HCT116 (cell line): Measurements from ENCODE around the gene ARL5A.

ENCODE experiments used
- POLR2A ChIP-seq: IDR thresholded peaks from 2 replicates; pipeline ENCODE4 v1.7.0; 2011; ENCODE audit warnings: borderline replicate concordance; ENCODE audit not compliant: insufficient read depth, insufficient read length; ENCODE audit errors: extremely low read depth
- TF ChIP-seq, protein P1 (sequence below), 3 experiments: fragments of 200-600 bp in 1 of 3; sonication (generic) in 1 of 3; IDR thresholded peaks in 2 of 3; conservative IDR thresholded peaks in 1 of 3; 2 replicates each; pipeline ENCODE4 v1.5.1; 2012 to 2017; ENCODE audit warnings: low read depth in 2 of 3, low read length in 2 of 3, antibody characterized with exemption in 1 of 3, borderline replicate concordance in 1 of 3, control low read depth in 1 of 3, mild to moderate bottlenecking in 1 of 3, mixed read lengths in 1 of 3, mixed run types in 1 of 3, moderate library complexity in 1 of 3; ENCODE audit not compliant: insufficient read depth in 1 of 3
- TF ChIP-seq, protein P2 (sequence below): IDR thresholded peaks from 2 replicates; pipeline ENCODE4 v1.6.1; 2011; ENCODE audit warnings: mild to moderate bottlenecking, low read length, moderate library complexity; ENCODE audit not compliant: insufficient replicate concordance; ENCODE audit errors: extremely low read depth
- TF ChIP-seq, protein P3 (sequence below): IDR thresholded peaks from 2 replicates; pipeline ENCODE4 v1.6.1; 2012; ENCODE audit warnings: low read depth

DNA sequence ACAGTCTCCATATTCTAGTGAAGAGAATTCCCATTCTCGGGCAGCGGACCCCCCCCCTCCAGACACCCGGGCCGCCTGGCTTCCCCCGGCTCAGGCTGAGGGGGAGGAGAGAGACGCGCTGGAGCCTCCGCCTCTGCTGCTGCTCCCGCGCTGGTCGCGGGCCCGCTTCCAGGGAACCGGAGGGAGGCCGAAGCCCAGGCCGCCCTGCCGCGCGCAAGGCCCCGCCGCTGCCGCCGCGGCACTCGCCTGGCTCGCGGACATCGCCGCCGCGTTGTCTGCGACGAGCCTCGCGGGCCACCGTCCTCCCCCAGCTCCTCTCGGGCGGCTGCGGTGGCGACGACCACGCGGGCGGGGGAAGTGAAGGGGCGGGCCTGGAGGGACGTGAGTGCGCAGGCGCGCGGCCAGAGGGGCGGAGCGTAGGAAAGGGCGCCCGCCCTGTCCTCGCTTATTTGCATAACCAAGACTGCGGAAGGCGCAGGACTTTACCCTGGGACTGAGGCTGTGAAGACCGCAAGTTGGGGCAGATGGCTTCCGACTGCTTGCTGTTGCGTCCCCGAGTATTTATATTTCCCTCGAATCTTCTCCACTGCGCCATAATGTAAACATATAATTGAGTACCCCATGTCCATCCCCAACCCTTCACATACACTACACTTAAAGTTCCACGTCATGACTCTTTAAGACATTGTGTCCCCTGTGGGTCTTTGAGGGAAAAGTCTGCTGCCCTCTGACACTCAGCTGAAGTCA is at the start of gene ARL5A:
- TF ChIP-seq, protein P1, sequence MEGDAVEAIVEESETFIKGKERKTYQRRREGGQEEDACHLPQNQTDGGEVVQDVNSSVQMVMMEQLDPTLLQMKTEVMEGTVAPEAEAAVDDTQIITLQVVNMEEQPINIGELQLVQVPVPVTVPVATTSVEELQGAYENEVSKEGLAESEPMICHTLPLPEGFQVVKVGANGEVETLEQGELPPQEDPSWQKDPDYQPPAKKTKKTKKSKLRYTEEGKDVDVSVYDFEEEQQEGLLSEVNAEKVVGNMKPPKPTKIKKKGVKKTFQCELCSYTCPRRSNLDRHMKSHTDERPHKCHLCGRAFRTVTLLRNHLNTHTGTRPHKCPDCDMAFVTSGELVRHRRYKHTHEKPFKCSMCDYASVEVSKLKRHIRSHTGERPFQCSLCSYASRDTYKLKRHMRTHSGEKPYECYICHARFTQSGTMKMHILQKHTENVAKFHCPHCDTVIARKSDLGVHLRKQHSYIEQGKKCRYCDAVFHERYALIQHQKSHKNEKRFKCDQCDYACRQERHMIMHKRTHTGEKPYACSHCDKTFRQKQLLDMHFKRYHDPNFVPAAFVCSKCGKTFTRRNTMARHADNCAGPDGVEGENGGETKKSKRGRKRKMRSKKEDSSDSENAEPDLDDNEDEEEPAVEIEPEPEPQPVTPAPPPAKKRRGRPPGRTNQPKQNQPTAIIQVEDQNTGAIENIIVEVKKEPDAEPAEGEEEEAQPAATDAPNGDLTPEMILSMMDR (IDR thresholded peaks at IDR 0.05 in 2 of 3, conservative IDR thresholded peaks at IDR 0.05 in 1 of 3; ENCODE audit: borderline replicate concordance in 1 of 3, insufficient read depth in 1 of 3, low read depth in 2 of 3, low read length in 2 of 3) = no peak
- TF ChIP-seq, protein P2, sequence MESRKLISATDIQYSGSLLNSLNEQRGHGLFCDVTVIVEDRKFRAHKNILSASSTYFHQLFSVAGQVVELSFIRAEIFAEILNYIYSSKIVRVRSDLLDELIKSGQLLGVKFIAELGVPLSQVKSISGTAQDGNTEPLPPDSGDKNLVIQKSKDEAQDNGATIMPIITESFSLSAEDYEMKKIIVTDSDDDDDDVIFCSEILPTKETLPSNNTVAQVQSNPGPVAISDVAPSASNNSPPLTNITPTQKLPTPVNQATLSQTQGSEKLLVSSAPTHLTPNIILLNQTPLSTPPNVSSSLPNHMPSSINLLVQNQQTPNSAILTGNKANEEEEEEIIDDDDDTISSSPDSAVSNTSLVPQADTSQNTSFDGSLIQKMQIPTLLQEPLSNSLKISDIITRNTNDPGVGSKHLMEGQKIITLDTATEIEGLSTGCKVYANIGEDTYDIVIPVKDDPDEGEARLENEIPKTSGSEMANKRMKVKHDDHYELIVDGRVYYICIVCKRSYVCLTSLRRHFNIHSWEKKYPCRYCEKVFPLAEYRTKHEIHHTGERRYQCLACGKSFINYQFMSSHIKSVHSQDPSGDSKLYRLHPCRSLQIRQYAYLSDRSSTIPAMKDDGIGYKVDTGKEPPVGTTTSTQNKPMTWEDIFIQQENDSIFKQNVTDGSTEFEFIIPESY = peak; percentile 84
- TF ChIP-seq POLR2A = peak; percentile 92
- TF ChIP-seq, protein P3, sequence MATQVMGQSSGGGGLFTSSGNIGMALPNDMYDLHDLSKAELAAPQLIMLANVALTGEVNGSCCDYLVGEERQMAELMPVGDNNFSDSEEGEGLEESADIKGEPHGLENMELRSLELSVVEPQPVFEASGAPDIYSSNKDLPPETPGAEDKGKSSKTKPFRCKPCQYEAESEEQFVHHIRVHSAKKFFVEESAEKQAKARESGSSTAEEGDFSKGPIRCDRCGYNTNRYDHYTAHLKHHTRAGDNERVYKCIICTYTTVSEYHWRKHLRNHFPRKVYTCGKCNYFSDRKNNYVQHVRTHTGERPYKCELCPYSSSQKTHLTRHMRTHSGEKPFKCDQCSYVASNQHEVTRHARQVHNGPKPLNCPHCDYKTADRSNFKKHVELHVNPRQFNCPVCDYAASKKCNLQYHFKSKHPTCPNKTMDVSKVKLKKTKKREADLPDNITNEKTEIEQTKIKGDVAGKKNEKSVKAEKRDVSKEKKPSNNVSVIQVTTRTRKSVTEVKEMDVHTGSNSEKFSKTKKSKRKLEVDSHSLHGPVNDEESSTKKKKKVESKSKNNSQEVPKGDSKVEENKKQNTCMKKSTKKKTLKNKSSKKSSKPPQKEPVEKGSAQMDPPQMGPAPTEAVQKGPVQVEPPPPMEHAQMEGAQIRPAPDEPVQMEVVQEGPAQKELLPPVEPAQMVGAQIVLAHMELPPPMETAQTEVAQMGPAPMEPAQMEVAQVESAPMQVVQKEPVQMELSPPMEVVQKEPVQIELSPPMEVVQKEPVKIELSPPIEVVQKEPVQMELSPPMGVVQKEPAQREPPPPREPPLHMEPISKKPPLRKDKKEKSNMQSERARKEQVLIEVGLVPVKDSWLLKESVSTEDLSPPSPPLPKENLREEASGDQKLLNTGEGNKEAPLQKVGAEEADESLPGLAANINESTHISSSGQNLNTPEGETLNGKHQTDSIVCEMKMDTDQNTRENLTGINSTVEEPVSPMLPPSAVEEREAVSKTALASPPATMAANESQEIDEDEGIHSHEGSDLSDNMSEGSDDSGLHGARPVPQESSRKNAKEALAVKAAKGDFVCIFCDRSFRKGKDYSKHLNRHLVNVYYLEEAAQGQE = no peak
